Measurements from ENCODE around the gene MPZL2.

Gene MPZL2

DNA sequence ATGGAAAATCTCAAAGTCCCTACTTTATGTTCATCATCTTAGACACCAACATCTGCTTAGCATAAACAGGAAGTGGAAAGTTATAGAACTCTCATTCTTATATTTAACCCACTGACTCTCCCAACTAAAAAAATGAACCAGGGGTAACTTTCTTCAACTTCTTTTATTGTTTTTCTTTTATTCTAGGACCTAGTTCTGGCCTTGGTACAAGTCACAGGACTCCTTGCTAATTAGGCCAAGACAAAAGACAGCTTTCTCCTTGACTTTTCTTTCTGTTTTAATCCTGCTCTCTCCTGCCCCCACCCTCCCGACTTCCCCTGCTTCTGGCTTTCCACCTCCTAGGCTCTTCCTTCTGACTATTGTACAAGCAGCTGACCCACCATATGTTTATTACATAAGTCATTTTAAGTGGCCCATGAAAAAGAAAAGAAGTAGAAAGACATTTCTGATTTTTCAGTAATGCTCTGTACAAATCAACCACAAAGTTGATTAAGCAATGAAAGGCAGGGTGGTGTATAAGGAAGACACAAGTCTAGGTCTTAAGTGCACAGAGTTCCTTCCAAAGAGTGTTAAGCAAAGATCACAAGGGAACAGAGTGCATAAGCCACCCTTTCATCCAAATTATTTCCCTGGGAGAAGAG, 57.6 kb downstream of the MPZL2 start:
- ChIA-PET CTCF (no interaction called here), POLR2A (no interaction called here)
- DNase-seq (ENCODE audit: extremely low spot score), result no peak
- no peak for TF ChIP-seq FOXA1 (IDR thresholded peaks at IDR 0.05)
- TF ChIP-seq TARDBP (IDR thresholded peaks at IDR 0.05), result no peak
- TF ChIP-seq SUZ12 (IDR thresholded peaks at IDR 0.05), result no peak
- TF ChIP-seq NFRKB (IDR thresholded peaks at IDR 0.05), result no peak
- TF ChIP-seq L3MBTL2 (conservative IDR thresholded peaks at IDR 0.05), result no peak
- no peak for TF ChIP-seq CTBP1 (IDR thresholded peaks at IDR 0.05; ENCODE audit: borderline replicate concordance)
- no peak for TF ChIP-seq ARNT (IDR thresholded peaks at IDR 0.05)

GRCh38 chr11:118205606-118206378, 58.3 kb downstream of the MPZL2 start:
- POLR2A ChIA-PET, result no interaction called here
- DNase-seq (ENCODE audit: extremely low spot score), result no peak
- TF ChIP-seq CTBP1 (IDR thresholded peaks at IDR 0.05; ENCODE audit: borderline replicate concordance) (no peak), SP1 (IDR thresholded peaks at IDR 0.05) (no peak), FOXM1 (IDR thresholded peaks at IDR 0.05; ENCODE audit: borderline replicate concordance) (no peak)
- CTCF ChIA-PET, result no interaction called here

All from HEK293T (cell line).